ENCODE results near the gene KHDRBS1. TPM values are rescaled to one million over a fixed set of nuclear protein-coding genes. Genes with fewer than 3 reads are reported as not detected.

Gene KHDRBS1
- total and polyA plus RNA-seq, 4 donors, result 14.6 to 37.6 (median 24.5) TPM

GRCh38 chr1:31970873-31971272 is 42.8 kb upstream of the KHDRBS1 start:
- no peak for DNase-seq (ENCODE audit: low spot score)
- TF ChIP-seq ZBTB33 (IDR thresholded peaks at IDR 0.05) (no peak), RXRA (IDR thresholded peaks at IDR 0.05) (no peak), TAF1 (conservative IDR thresholded peaks at IDR 0.05) (no peak), REST (IDR thresholded peaks at IDR 0.05) (no peak), FOXA1 (IDR thresholded peaks at IDR 0.05) (no peak), MAX (IDR thresholded peaks at IDR 0.05) (no peak)
- Histone ChIP-seq H3K27ac (ENCODE audit: low read depth in 1 of 2, low read length in 2 of 2) (no peak overlapping the region), H3K9me3 (ENCODE audit: control insufficient read depth in 4 of 4, low read length in 3 of 4) (no peaks in the 10 kb centered on the region), H3K4me3 (ENCODE audit: low read depth in 1 of 3, low read length in 3 of 3) (no peak overlapping the region), H3K9ac (ENCODE audit: low read depth in 1 of 2, low read length in 2 of 2) (no peak overlapping the region), H3K36me3 (ENCODE audit: control insufficient read depth in 4 of 4, insufficient read depth in 3 of 4, low read depth in 1 of 4, low read length in 3 of 4) (no peaks in the 10 kb centered on the region), H3K4me1 (ENCODE audit: control insufficient read depth in 4 of 4, insufficient read depth in 4 of 4, low read length in 3 of 4) (no peaks in the 10 kb centered on the region), H3K27me3 (ENCODE audit: control insufficient read depth in 4 of 4, insufficient read depth in 4 of 4, low read length in 3 of 4) (no peaks in the 10 kb centered on the region)
- WGBS, result 84% methylated on average over 3 of the region's 3 CpGs

- no peaks in the 10 kb centered on the region for H3K27me3 ChIP-seq (ENCODE audit: control insufficient read depth in 4 of 4, insufficient read depth in 4 of 4, low read length in 3 of 4)
- no peak overlapping the region for H3K27ac ChIP-seq (ENCODE audit: low read depth in 1 of 2, low read length in 2 of 2)
- no peaks in the 10 kb centered on the region for H3K4me1 ChIP-seq (ENCODE audit: control insufficient read depth in 4 of 4, insufficient read depth in 4 of 4, low read length in 3 of 4)
- H3K4me3 ChIP-seq (ENCODE audit: low read depth in 1 of 3, low read length in 3 of 3), result no peak overlapping the region
- H3K36me3 ChIP-seq (ENCODE audit: control insufficient read depth in 4 of 4, insufficient read depth in 3 of 4, low read depth in 1 of 4, low read length in 3 of 4), result no peaks in the 10 kb centered on the region
- no peak overlapping the region for H3K9ac ChIP-seq (ENCODE audit: low read depth in 1 of 2, low read length in 2 of 2)
- 97% methylated on average over 1 of the region's 1 CpG for WGBS
- TF ChIP-seq CTCF (IDR thresholded peaks at IDR 0.05; ENCODE audit: low read depth, low read length, missing input control) (no peak), HNF4A (conservative IDR thresholded peaks at IDR 0.05) (no peak), FOXA1 (IDR thresholded peaks at IDR 0.05) (no peak), MAX (IDR thresholded peaks at IDR 0.05) (no peak), JUND (IDR thresholded peaks at IDR 0.05) (no peak), RAD21 (IDR thresholded peaks at IDR 0.05) (no peak), FOXA2 (IDR thresholded peaks at IDR 0.05) (no peak), EGR1 (IDR thresholded peaks at IDR 0.05; ENCODE audit: low read depth in 2 of 2) (no peak), TAF1 (conservative IDR thresholded peaks at IDR 0.05) (no peak), YY1 (IDR thresholded peaks at IDR 0.05) (no peak), ZBTB33 (IDR thresholded peaks at IDR 0.05) (no peak), SP1 (IDR thresholded peaks at IDR 0.05) (no peak), GABPA (IDR thresholded peaks at IDR 0.05 in 1 of 2, conservative IDR thresholded peaks at IDR 0.05 in 1 of 2) (no peak), HNF4G (IDR thresholded peaks at IDR 0.05) (no peak), ATF3 (IDR thresholded peaks at IDR 0.05) (no peak)
- H3K9me3 ChIP-seq (ENCODE audit: control insufficient read depth in 4 of 4, low read length in 3 of 4), result no peaks in the 10 kb centered on the region
- DNase-seq (ENCODE audit: low spot score), result no peak
Observed at GRCh38 chr1:31976401-31976800, 37.3 kb upstream of the KHDRBS1 start.

Measured in liver (tissue), 9 donors.